ENCODE results near the gene CACNG3.

DNA sequence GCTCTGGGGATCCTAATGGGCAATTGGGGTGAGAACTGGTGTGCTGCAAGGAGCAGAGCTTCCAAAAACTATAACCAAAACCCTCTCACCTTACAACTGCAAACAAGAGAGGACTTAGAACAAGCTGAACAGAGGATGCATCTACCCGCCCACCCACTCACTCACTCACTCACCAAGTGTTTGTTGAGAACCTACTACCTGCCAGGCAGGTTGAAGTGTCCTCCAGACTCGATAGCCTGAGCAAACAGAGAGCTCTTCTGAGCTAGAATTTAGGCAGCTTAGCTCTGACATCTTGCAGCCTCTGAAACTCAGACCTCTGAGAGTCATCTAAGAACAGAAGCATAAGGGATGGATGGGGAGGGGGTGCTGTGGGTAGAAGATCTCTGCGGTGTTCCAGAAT lies 41.2 kb downstream of the CACNG3 start:
- TF ChIP-seq, protein P1, sequence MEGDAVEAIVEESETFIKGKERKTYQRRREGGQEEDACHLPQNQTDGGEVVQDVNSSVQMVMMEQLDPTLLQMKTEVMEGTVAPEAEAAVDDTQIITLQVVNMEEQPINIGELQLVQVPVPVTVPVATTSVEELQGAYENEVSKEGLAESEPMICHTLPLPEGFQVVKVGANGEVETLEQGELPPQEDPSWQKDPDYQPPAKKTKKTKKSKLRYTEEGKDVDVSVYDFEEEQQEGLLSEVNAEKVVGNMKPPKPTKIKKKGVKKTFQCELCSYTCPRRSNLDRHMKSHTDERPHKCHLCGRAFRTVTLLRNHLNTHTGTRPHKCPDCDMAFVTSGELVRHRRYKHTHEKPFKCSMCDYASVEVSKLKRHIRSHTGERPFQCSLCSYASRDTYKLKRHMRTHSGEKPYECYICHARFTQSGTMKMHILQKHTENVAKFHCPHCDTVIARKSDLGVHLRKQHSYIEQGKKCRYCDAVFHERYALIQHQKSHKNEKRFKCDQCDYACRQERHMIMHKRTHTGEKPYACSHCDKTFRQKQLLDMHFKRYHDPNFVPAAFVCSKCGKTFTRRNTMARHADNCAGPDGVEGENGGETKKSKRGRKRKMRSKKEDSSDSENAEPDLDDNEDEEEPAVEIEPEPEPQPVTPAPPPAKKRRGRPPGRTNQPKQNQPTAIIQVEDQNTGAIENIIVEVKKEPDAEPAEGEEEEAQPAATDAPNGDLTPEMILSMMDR (conservative IDR thresholded peaks at IDR 0.05): no peak
- TF ChIP-seq ZFX (IDR thresholded peaks at IDR 0.05): no peak

All from C4-2B (cell line).